Measurements from ENCODE around the gene NRG2. TPM values are rescaled to one million over a fixed set of nuclear protein-coding genes. Genes with fewer than 3 reads are reported as not detected.

Gene NRG2
- total RNA-seq, 3 donors from 2014 or later: 0.16 to 0.30 (median 0.23) TPM

DNA sequence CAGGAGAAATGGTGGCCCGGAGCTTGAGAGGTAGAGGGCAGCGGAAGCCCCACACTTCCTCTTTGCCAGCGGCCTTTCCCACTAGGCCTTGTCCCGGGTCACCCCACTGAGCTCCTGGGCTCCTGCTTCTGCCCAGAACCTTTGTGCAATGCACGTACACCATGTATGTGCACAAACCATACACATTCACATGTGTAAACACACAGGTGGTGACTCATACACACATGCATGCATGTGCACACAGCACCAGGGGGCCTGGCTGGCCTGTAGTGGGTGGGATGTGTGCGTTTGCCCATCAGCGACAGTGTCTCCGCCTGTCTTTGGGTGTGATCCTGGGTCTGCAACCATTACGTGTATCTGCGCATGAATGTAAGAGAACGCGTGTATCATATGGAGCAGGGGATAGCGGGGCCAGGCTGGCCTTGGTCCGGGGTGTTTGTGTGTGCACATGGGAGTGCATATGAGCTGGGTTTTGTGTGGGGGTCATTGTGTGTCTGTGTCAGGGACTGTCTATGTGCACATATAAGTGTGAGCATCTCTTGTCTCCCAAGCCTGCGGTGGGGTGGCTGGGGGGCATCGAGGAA is 203.8 kb downstream of the NRG2 start:
- H3K4me1 Mint-ChIP-seq (ENCODE audit: low read depth): no peaks in the 10 kb centered on the region
- no peaks in the 10 kb centered on the region for H3K36me3 Mint-ChIP-seq (ENCODE audit: insufficient read depth)
- H3K9me3 Mint-ChIP-seq: no peaks in the 10 kb centered on the region
- H3K27me3 Mint-ChIP-seq (ENCODE audit: low read depth): peaks cover 31% of the 10 kb centered on the region
- ATAC-seq: no peak
- no peak for DNase-seq
- H3K4me3 Mint-ChIP-seq: no peak overlapping the region

- H3K36me3 Mint-ChIP-seq (ENCODE audit: insufficient read depth): no peaks in the 10 kb centered on the region
- peaks cover 28% of the 10 kb centered on the region for H3K27me3 Mint-ChIP-seq (ENCODE audit: low read depth)
- DNase-seq (no peak), ATAC-seq (no peak)
- H3K9me3 Mint-ChIP-seq: no peaks in the 10 kb centered on the region
- no peaks in the 10 kb centered on the region for H3K4me1 Mint-ChIP-seq (ENCODE audit: low read depth)
- H3K4me3 Mint-ChIP-seq: no peak overlapping the region
Measured at GRCh38 chr5:139838381-139839197, 204.5 kb downstream of the NRG2 start.

- no peaks in the 10 kb centered on the region for H3K36me3 Mint-ChIP-seq (ENCODE audit: insufficient read depth)
- no peaks in the 10 kb centered on the region for H3K9me3 Mint-ChIP-seq
- no peak overlapping the region for H3K4me3 Mint-ChIP-seq
- H3K4me1 Mint-ChIP-seq (ENCODE audit: low read depth): no peaks in the 10 kb centered on the region
- DNase-seq (no peak), ATAC-seq (no peak)
- H3K27me3 Mint-ChIP-seq (ENCODE audit: low read depth): peaks cover 27% of the 10 kb centered on the region
Measured at GRCh38 chr5:139837711-139838380, 205.3 kb downstream of the NRG2 start.

DNA sequence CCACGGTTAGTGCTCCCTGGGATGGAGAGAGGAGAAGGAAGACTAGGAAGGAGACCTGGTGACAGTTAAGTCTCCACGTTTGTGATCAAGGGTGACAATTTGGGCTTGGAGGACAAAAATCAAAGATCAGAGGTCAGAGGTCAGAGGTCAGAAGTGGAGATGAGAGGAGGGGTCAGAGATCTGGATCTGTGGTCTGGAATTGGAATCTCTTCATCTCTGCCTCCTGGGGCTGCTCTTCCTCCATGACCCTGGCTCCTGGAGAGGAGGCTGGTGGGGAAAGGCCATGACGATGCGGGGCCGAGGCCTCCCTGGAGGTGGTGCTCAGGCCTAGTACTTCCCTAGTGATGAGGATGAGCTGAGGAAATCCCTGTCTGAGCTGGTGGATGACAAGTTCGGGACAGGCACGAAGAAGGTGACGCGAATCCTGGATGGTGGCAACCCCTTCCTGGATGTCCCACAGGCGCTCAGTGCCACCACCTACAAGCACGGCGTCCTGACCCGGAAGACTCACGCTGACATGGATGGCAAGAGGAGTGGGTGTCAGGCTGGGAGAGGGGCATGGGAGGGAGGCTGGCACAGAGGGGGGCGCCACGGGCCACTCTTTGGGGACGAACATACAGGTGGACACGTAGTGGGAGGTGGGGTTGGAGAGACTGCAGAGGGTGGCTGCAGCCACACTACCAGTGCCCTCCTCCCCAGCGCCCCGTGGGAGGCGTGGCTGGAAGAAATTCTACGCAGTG is 206.5 kb downstream of the NRG2 start:
- no peak for DNase-seq
- no peak overlapping the region for H3K4me3 Mint-ChIP-seq
- no peak for ATAC-seq
- no peaks in the 10 kb centered on the region for H3K9me3 Mint-ChIP-seq
- no peaks in the 10 kb centered on the region for H3K36me3 Mint-ChIP-seq (ENCODE audit: insufficient read depth)
- H3K4me1 Mint-ChIP-seq (ENCODE audit: low read depth): no peaks in the 10 kb centered on the region
- H3K27me3 Mint-ChIP-seq (ENCODE audit: low read depth): peaks cover 26% of the 10 kb centered on the region

- Mint-ChIP-seq H3K4me3 (no peak overlapping the region), H3K4me1 (ENCODE audit: low read depth) (no peaks in the 10 kb centered on the region), H3K27me3 (ENCODE audit: low read depth) (peaks cover 26% of the 10 kb centered on the region), H3K9me3 (no peaks in the 10 kb centered on the region), H3K36me3 (ENCODE audit: insufficient read depth) (no peaks in the 10 kb centered on the region)
- no peak for ATAC-seq
- no peak for DNase-seq
Measured at GRCh38 chr5:139835656-139836055, 207.4 kb downstream of the NRG2 start.

GRCh38 chr5:139833525-139833924 is 209.6 kb downstream of the NRG2 start:
- Mint-ChIP-seq H3K27me3 (ENCODE audit: low read depth) (peaks cover 26% of the 10 kb centered on the region), H3K4me1 (ENCODE audit: low read depth) (no peaks in the 10 kb centered on the region), H3K4me3 (no peak overlapping the region), H3K36me3 (ENCODE audit: insufficient read depth) (no peaks in the 10 kb centered on the region), H3K9me3 (no peaks in the 10 kb centered on the region)
- ATAC-seq (no peak), DNase-seq (no peak)

GRCh38 chr5:139831624-139832023 is 211.5 kb downstream of the NRG2 start:
- ATAC-seq (no peak), DNase-seq (no peak)
- Mint-ChIP-seq H3K27me3 (ENCODE audit: low read depth) (peaks cover 24% of the 10 kb centered on the region), H3K4me3 (no peak overlapping the region), H3K9me3 (peaks cover 8% of the 10 kb centered on the region), H3K4me1 (ENCODE audit: low read depth) (no peaks in the 10 kb centered on the region), H3K36me3 (ENCODE audit: insufficient read depth) (no peaks in the 10 kb centered on the region)

DNA sequence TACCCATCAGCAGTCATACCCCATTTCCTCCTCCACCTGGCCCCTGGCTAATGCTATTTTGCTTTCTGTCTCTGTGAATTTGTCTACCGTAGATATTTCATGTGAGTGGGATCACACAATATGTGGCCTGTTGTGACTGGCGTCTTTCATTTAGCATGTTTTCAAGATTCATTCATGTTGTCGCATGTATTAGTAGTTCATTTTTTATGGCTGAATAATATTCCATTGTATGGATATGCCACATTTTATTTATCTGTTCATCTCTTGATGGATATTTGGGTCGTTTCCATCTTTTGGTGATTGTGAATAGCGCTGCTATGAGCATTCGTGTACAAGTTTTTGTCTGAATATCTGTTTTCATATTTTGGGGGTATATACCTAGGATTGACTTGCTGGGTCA is 213.6 kb downstream of the NRG2 start:
- Mint-ChIP-seq H3K36me3 (ENCODE audit: insufficient read depth) (no peaks in the 10 kb centered on the region), H3K4me1 (ENCODE audit: low read depth) (no peaks in the 10 kb centered on the region), H3K9me3 (peaks cover 8% of the 10 kb centered on the region), H3K4me3 (no peak overlapping the region), H3K27me3 (ENCODE audit: low read depth) (peaks cover 8% of the 10 kb centered on the region)
- no peak for DNase-seq
- ATAC-seq: no peak

GRCh38 chr5:139828207-139828895 is 214.7 kb downstream of the NRG2 start:
- Mint-ChIP-seq H3K27me3 (ENCODE audit: low read depth) (peaks cover 8% of the 10 kb centered on the region), H3K9me3 (peaks cover 8% of the 10 kb centered on the region), H3K4me3 (no peak overlapping the region), H3K4me1 (ENCODE audit: low read depth) (no peaks in the 10 kb centered on the region), H3K36me3 (ENCODE audit: insufficient read depth) (no peaks in the 10 kb centered on the region)
- DNase-seq: no peak
- no peak for ATAC-seq

GRCh38 chr5:139825690-139826089 is 217.4 kb downstream of the NRG2 start:
- H3K9me3 Mint-ChIP-seq: peaks cover 8% of the 10 kb centered on the region
- H3K4me1 Mint-ChIP-seq (ENCODE audit: low read depth): no peaks in the 10 kb centered on the region
- H3K36me3 Mint-ChIP-seq (ENCODE audit: insufficient read depth): no peaks in the 10 kb centered on the region
- DNase-seq (no peak), ATAC-seq (no peak)
- no peaks in the 10 kb centered on the region for H3K27me3 Mint-ChIP-seq (ENCODE audit: low read depth)
- H3K4me3 Mint-ChIP-seq: no peak overlapping the region

DNA sequence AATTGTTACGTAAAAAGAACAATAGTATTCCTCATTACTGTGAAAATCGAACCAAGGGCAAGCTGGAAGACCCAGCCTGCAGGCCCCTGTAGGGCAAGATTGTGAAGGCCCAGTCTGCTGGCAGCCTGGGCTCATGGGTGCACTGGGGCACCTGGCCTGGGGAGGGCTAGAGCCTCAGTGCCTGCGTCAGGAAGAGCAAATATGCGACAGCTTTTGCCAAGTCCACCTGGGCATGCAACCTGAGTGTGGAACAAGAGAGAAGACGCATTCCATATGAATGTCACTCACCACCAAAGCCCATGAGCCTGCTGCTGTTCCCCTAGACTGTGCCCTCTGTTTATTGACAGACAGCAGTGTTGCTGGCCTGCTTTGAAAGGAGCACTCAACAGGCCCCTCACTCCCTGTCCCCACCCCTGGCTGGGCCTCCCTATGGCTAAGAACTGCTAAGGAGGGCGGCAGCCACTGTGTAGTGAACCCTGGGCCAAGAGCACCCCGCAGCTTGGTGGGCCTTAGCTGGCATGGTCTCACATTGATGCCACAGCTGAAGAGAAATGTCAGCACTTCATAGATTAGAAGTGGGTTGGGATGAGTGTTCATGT is 219.2 kb downstream of the NRG2 start:
- H3K4me3 Mint-ChIP-seq: no peak overlapping the region
- H3K27me3 Mint-ChIP-seq (ENCODE audit: low read depth): no peaks in the 10 kb centered on the region
- peaks cover 1% of the 10 kb centered on the region for H3K36me3 Mint-ChIP-seq (ENCODE audit: insufficient read depth)
- no peak for DNase-seq
- no peak for ATAC-seq
- H3K9me3 Mint-ChIP-seq: peaks cover 16% of the 10 kb centered on the region
- no peaks in the 10 kb centered on the region for H3K4me1 Mint-ChIP-seq (ENCODE audit: low read depth)

GRCh38 chr5:139822553-139823425 is 220.3 kb downstream of the NRG2 start:
- H3K36me3 Mint-ChIP-seq (ENCODE audit: insufficient read depth): peaks cover 2% of the 10 kb centered on the region
- H3K4me3 Mint-ChIP-seq: no peak overlapping the region
- H3K27me3 Mint-ChIP-seq (ENCODE audit: low read depth): no peaks in the 10 kb centered on the region
- DNase-seq: no peak
- H3K9me3 Mint-ChIP-seq: peaks cover 18% of the 10 kb centered on the region
- no peak for ATAC-seq
- H3K4me1 Mint-ChIP-seq (ENCODE audit: low read depth): no peaks in the 10 kb centered on the region

Measured in activated T-cell treated with anti-CD3 and anti-CD28 coated beads, Interleukin-2, amount 50 U/mL, for 4 hours (primary cell).